HepG2 (cell line): ENCODE results near the gene KDM5B. TPM values are rescaled to one million over a fixed set of nuclear protein-coding genes. Genes with fewer than 3 reads are reported as not detected.
A peak's percentile ranks its signal among the peaks of the same experiment; 100 is the strongest.

Source experiments
- BRF2 ChIP-seq: sonication (generic); formaldehyde crosslinking; IDR thresholded peaks from 2 replicates; pipeline ENCODE4 v1.8.1; 2022; ENCODE audit warnings: mild to moderate bottlenecking, missing genetic modification reagents
- CEBPZ ChIP-seq: IDR thresholded peaks from 2 replicates; pipeline ENCODE4 v1.6.1; 2012; ENCODE audit warnings: low read length, improper control_type of control experiment
- CSRNP1 ChIP-seq: sonication (generic); formaldehyde crosslinking; IDR thresholded peaks from 2 replicates; pipeline ENCODE4 v1.8.1; 2023; ENCODE audit warnings: mild to moderate bottlenecking, missing genetic modification reagents
- HOXD1 ChIP-seq: sonication (generic); formaldehyde crosslinking; IDR thresholded peaks from 2 replicates; pipeline ENCODE4 v1.5.0; 2020; ENCODE audit warnings: missing genetic modification reagents
- KDM4B ChIP-seq: sonication (generic); formaldehyde crosslinking; IDR thresholded peaks from 2 replicates; pipeline ENCODE4 v1.4.0; 2020; ENCODE audit warnings: missing genetic modification reagents
- KLF11 ChIP-seq: IDR thresholded peaks from 2 replicates; pipeline ENCODE4 v1.6.1; 2016; ENCODE audit warnings: missing compliant biosample characterization
- MEF2D ChIP-seq: sonication (generic); formaldehyde crosslinking; IDR thresholded peaks from 2 replicates; pipeline ENCODE4 v1.5.1; 2020; ENCODE audit warnings: mild to moderate bottlenecking, missing genetic modification reagents
- MEIS1 ChIP-seq: sonication (generic); formaldehyde crosslinking; IDR thresholded peaks from 2 replicates; pipeline ENCODE4 v1.9.0; 2021; ENCODE audit warnings: mild to moderate bottlenecking, missing genetic modification reagents, moderate library complexity, borderline replicate concordance
- REPIN1 ChIP-seq: sonication (generic); formaldehyde crosslinking; IDR thresholded peaks from 2 replicates; pipeline ENCODE4 v1.8.0; 2022; ENCODE audit warnings: missing genetic modification reagents, low read depth, mild to moderate bottlenecking, borderline replicate concordance
- THAP8 ChIP-seq: sonication (generic); formaldehyde crosslinking; IDR thresholded peaks from 2 replicates; pipeline ENCODE4 v1.5.1; 2020; ENCODE audit warnings: missing genetic modification reagents, mild to moderate bottlenecking, borderline replicate concordance
- TRIM22 ChIP-seq: fragments of 450-650 bp; IDR thresholded peaks from 2 replicates; pipeline ENCODE4 v1.6.1; 2017
- XBP1 ChIP-seq: sonication (generic); formaldehyde crosslinking; IDR thresholded peaks from 2 replicates; pipeline ENCODE4 v1.5.0; 2020; ENCODE audit warnings: missing genetic modification reagents
- ZNF124 ChIP-seq: sonication (generic); formaldehyde crosslinking; IDR thresholded peaks from 2 replicates; pipeline ENCODE4 v1.4.0; 2020; ENCODE audit warnings: missing genetic modification reagents
- ZNF230 ChIP-seq: sonication (generic); formaldehyde crosslinking; IDR thresholded peaks from 2 replicates; pipeline ENCODE4 v1.4.0; 2020; ENCODE audit warnings: mild to moderate bottlenecking, missing genetic modification reagents
- ZNF317 ChIP-seq: sonication (generic); formaldehyde crosslinking; IDR thresholded peaks from 2 replicates; pipeline ENCODE4 v1.5.0; 2020; ENCODE audit warnings: mild to moderate bottlenecking, missing genetic modification reagents
- ZNF597 ChIP-seq: sonication (generic); formaldehyde crosslinking; IDR thresholded peaks from 2 replicates; pipeline ENCODE4 v1.5.0; 2020; ENCODE audit warnings: missing genetic modification reagents
- ZNF652 ChIP-seq: IDR thresholded peaks from 2 replicates; pipeline ENCODE4 v1.6.1; 2016; ENCODE audit warnings: low read depth, borderline replicate concordance
- ZNF800 ChIP-seq: sonication (generic); formaldehyde crosslinking; IDR thresholded peaks from 2 replicates; pipeline ENCODE4 v1.4.0; 2020; ENCODE audit warnings: missing genetic modification reagents
- polyA plus RNA-seq, 8 experiments: library from polyadenylated mRNA; depleted of rRNA in 3 of 8; stranded (reverse) in 7 of 8; unstranded in 1 of 8; fragments of >200 nt; fragmentation: Illumina TruSeq in 4 of 8; extraction: Trizol in 4 of 8; gene quantifications; 2 replicates each; pipeline versions ENCODE4 v1.2.1 to v1.2.3, GENCODE V29; 2011 to 2016; ENCODE audit warnings: low read depth in 4 of 8, missing spikeins in 1 of 8, mixed read lengths in 1 of 8; ENCODE audit not compliant: insufficient read depth in 1 of 8
- total RNA-seq, 5 experiments: library from RNA; depleted of rRNA; stranded (reverse); fragments of >200 nt; fragmentation: Illumina TruSeq; extraction: Trizol; gene quantifications; 2 replicates each; pipeline ENCODE4 v1.2.3, GENCODE V29; 2016; ENCODE audit warnings: low read depth in 1 of 5

Gene KDM5B
- total and polyA plus RNA-seq, 2 of the 13 experiments (the other 11 are each of a cell fraction or from before 2014, with no cell fraction given), result 34.2 to 35.4 TPM

- TF ChIP-seq BRF2 (CRISPR knock-in tag) (0 out of 2 replicates have a peak, but pooled peaks have one; percentile 55), ZNF230 (CRISPR knock-in tag) (no peak; the same call in 1 of the 2 replicates), KLF11 (0 out of 2 replicates have a peak, but pooled peaks have one; percentile 9), TRIM22 (no peak), HOXD1 (CRISPR knock-in tag) (no peak), ZNF597 (no peak), ZNF800 (no peak), MEF2D (CRISPR knock-in tag) (no peak), REPIN1 (CRISPR knock-in tag) (peak; percentile 53), MEIS1 (CRISPR knock-in tag) (peak; percentile 81; the same call in 1 of the 2 replicates), THAP8 (peak; percentile 32; the same call in 1 of the 2 replicates), ZNF124 (CRISPR knock-in tag) (no peak), CEBPZ (no peak), KDM4B (CRISPR knock-in tag) (no peak), ZNF652 (CRISPR knock-in tag) (no peak), CSRNP1 (CRISPR knock-in tag) (peak; percentile 98), XBP1 (CRISPR knock-in tag) (no peak), ZNF317 (CRISPR knock-in tag) (peak; percentile 51; the same call in 1 of the 2 replicates)
These were observed 2.5 kb upstream of the KDM5B start, which contains the start of gene PCAT6 (continued) for GRCh38 chr1:202810615-202811295.
